GM23248 (cell line): Measurements from ENCODE around the gene LAMB1.

Experiments
- EZH2 ChIP-seq: fragments of 200-600 bp; sonication (generic); IDR thresholded peaks from 2 replicates; pipeline ENCODE4 v1.6.1; 2018; ENCODE audit warnings: antibody characterized with exemption, mild to moderate bottlenecking; ENCODE audit not compliant: insufficient read depth, poor library complexity, severe bottlenecking
- EZH2phosphoT487 ChIP-seq: fragments of 200-600 bp; sonication (generic); IDR thresholded peaks from 2 replicates; pipeline ENCODE4 v1.6.1; 2018; ENCODE audit warnings: antibody characterized with exemption, moderate library complexity, mild to moderate bottlenecking, low read depth; ENCODE audit not compliant: insufficient read depth

GRCh38 chr7:107977048-107977447, 25.9 kb downstream of the LAMB1 start:
- TF ChIP-seq EZH2, result no peak
- TF ChIP-seq EZH2phosphoT487, result no peak
